Keratinocyte (primary cell): ENCODE results near the gene RASA1. TPM values are rescaled to one million over a fixed set of nuclear protein-coding genes. Genes with fewer than 3 reads are reported as not detected.

Experiments
- DNase-seq: peaks from one replicate; pipeline ENCODE4 v3.0.0-alpha.2; 2011; ENCODE audit warnings: low read depth, missing footprints, low spot score
- FAIRE-seq: peaks from 2 replicates; lab custom pipeline; 2011; peaks lifted over from hg19 to GRCh38; lab: Jason Lieb, UNC
- H2AFZ ChIP-seq: 2 replicates; pipeline ENCODE4 v1.6.0; 2012; ENCODE audit warnings: low read length, control low read depth, inconsistent platforms; ENCODE audit not compliant: control insufficient read depth
- H3K27ac ChIP-seq: 2 replicates; pipeline ENCODE4 v1.5.1; 2011; ENCODE audit warnings: low read length; ENCODE audit not compliant: control insufficient read depth, insufficient read depth
- H3K27me3 ChIP-seq: 3 replicates; pipeline ENCODE4 v1.6.0; 2011; ENCODE audit warnings: low read length; ENCODE audit not compliant: control insufficient read depth, insufficient read depth; ENCODE audit errors: extremely low read depth
- H3K36me3 ChIP-seq, 2 experiments: 2 replicates in 1 of 2; 3 replicates in 1 of 2; pipeline ENCODE4 v1.5.1; 2011; ENCODE audit warnings: low read length in 2 of 2, mild to moderate bottlenecking in 1 of 2; ENCODE audit not compliant: control insufficient read depth in 2 of 2, insufficient read depth in 2 of 2; ENCODE audit errors: extremely low read depth in 1 of 2
- H3K4me1 ChIP-seq: 3 replicates; pipeline ENCODE4 v1.5.1; 2011; ENCODE audit warnings: low read length; ENCODE audit not compliant: control insufficient read depth, insufficient read depth; ENCODE audit errors: extremely low read depth
- H3K4me2 ChIP-seq: 3 replicates; pipeline ENCODE4 v1.6.0; 2011; ENCODE audit warnings: low read depth, low read length; ENCODE audit not compliant: control insufficient read depth, insufficient read depth; ENCODE audit errors: extremely low read depth
- H3K4me3 ChIP-seq, 3 experiments: fragments of 200-600 bp in 1 of 3; sonication (generic) in 1 of 3; 2 replicates in 2 of 3; 3 replicates in 1 of 3; pipeline ENCODE4 v1.5.1; 2011 to 2016; ENCODE audit warnings: low read length in 3 of 3, mild to moderate bottlenecking in 3 of 3, control low read depth in 2 of 3, inconsistent platforms in 1 of 3, low read depth in 1 of 3, mixed read lengths in 1 of 3, mixed run types in 1 of 3, moderate library complexity in 1 of 3; ENCODE audit not compliant: control insufficient read depth in 2 of 3, insufficient read depth in 2 of 3; ENCODE audit errors: extremely low read depth in 1 of 3
- H3K79me2 ChIP-seq: 2 replicates; pipeline ENCODE4 v1.6.0; 2012; ENCODE audit warnings: low read length; ENCODE audit not compliant: control insufficient read depth, insufficient read depth
- H3K9ac ChIP-seq: 3 replicates; pipeline ENCODE4 v1.6.0; 2011; ENCODE audit warnings: low read length; ENCODE audit not compliant: control insufficient read depth, insufficient read depth; ENCODE audit errors: extremely low read depth
- H3K9me1 ChIP-seq: 3 replicates; pipeline ENCODE4 v1.6.0; 2011; ENCODE audit warnings: low read length; ENCODE audit not compliant: control insufficient read depth, insufficient read depth; ENCODE audit errors: extremely low read depth
- H3K9me3 ChIP-seq: 2 replicates; pipeline ENCODE4 v1.5.1; 2012; ENCODE audit warnings: low read depth, low read length; ENCODE audit not compliant: control insufficient read depth
- H4K20me1 ChIP-seq: 3 replicates; pipeline ENCODE4 v1.6.0; 2011; ENCODE audit warnings: low read length; ENCODE audit not compliant: control insufficient read depth, insufficient read depth; ENCODE audit errors: extremely low read depth
- EZH2 ChIP-seq: IDR thresholded peaks from one replicate; pipeline ENCODE4 v1.6.1; 2012; ENCODE audit warnings: inconsistent platforms, mild to moderate bottlenecking, low read length, moderate library complexity
- dilution Hi-C: fragments of 300-500 bp; cut with MboI; formaldehyde crosslinking; loops from one replicate; pipeline ENCODE4 v1.7.0; 2020; ENCODE audit warnings: low sequenced_read_pairs; ENCODE audit not compliant: extremely low pct_ligation_motif_present
- polyA plus RNA-seq, 5 experiments: library from polyadenylated mRNA; depleted of rRNA in 3 of 5; stranded (reverse) in 3 of 5; stranded (forward) in 1 of 5; unstranded in 1 of 5; fragments of >200 nt; gene quantifications; 1 replicate in 1 of 5; 2 replicates in 3 of 5; 3 replicates in 1 of 5; pipeline versions ENCODE4 v1.2.1 to v1.2.3, GENCODE V29; 2011 to 2012; ENCODE audit warnings: missing spikeins in 2 of 5, low read depth in 1 of 5, low replicate concordance in 1 of 5
- TF ChIP-seq, protein P1 (sequence below), 3 experiments: IDR thresholded peaks in 1 of 3; conservative IDR thresholded peaks in 1 of 3; optimal IDR thresholded peaks in 1 of 3; 2 replicates in 2 of 3; 3 replicates in 1 of 3; pipeline versions ENCODE3 to v1.5.1; 2011; ENCODE audit warnings: low read length in 3 of 3, mild to moderate bottlenecking in 3 of 3, moderate library complexity in 2 of 3, control low read depth in 1 of 3, inconsistent platforms in 1 of 3; ENCODE audit not compliant: insufficient read depth in 2 of 3; ENCODE audit errors: extremely low read depth in 1 of 3

RASA1 gene
- polyA plus RNA-seq, 1 donor (not counting 4 experiments of a cell fraction or from before 2014, with no cell fraction given) = 57.9 TPM

GRCh38 chr5:87246061-87246460 lies 21.6 kb upstream of the RASA1 start:
- Histone ChIP-seq H3K4me3 (no peak overlapping the region), H3K36me3 (no peaks in the 10 kb centered on the region), H3K4me1 (no peaks in the 10 kb centered on the region), H3K79me2 (no peaks in the 10 kb centered on the region), H3K27ac (no peak overlapping the region), H2AFZ (no peak overlapping the region), H3K27me3 (no peaks in the 10 kb centered on the region), H3K9ac (no peak overlapping the region), H3K9me1 (no peaks in the 10 kb centered on the region), H3K4me2 (no peak overlapping the region), H4K20me1 (no peaks in the 10 kb centered on the region), H3K9me3 (no peaks in the 10 kb centered on the region)
- DNase-seq (no peak), FAIRE-seq (no peak)
- TF ChIP-seq, protein P1, sequence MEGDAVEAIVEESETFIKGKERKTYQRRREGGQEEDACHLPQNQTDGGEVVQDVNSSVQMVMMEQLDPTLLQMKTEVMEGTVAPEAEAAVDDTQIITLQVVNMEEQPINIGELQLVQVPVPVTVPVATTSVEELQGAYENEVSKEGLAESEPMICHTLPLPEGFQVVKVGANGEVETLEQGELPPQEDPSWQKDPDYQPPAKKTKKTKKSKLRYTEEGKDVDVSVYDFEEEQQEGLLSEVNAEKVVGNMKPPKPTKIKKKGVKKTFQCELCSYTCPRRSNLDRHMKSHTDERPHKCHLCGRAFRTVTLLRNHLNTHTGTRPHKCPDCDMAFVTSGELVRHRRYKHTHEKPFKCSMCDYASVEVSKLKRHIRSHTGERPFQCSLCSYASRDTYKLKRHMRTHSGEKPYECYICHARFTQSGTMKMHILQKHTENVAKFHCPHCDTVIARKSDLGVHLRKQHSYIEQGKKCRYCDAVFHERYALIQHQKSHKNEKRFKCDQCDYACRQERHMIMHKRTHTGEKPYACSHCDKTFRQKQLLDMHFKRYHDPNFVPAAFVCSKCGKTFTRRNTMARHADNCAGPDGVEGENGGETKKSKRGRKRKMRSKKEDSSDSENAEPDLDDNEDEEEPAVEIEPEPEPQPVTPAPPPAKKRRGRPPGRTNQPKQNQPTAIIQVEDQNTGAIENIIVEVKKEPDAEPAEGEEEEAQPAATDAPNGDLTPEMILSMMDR (optimal IDR thresholded peaks at IDR 0.05 in 1 of 3, IDR thresholded peaks at IDR 0.05 in 1 of 3, conservative IDR thresholded peaks at IDR 0.05 in 1 of 3; ENCODE audit: extremely low read depth in 1 of 3, insufficient read depth in 2 of 3, low read length in 3 of 3) = no peak
- no peak for TF ChIP-seq EZH2
- dilution Hi-C loops = no loop called here

DNA sequence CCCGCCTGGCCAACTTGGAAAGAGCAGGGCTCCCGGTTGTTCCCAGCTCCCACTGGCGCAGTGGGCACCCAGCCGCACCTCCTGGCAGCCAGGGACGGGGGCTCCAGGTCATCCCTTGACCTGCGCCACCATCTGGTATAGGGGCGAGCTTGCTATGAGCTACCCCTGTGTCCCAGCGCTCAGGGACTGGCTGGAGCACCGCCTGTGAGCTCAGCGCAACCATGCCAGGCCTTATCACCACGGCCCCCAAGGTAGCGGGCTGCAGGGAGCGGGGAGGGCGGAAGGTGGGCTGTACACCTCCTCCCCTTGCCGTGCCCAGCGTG lies 15.4 kb upstream of the RASA1 start:
- dilution Hi-C loops = no loop called here
- DNase-seq = no peak
- H3K27me3 ChIP-seq = no peaks in the 10 kb centered on the region

More for the DNA sequence above, 15.4 kb upstream of the RASA1 start:
- FAIRE-seq = no peak
- Histone ChIP-seq H4K20me1 (no peaks in the 10 kb centered on the region), H3K27ac (no peak overlapping the region), H3K9me3 (no peaks in the 10 kb centered on the region), H3K4me1 (no peaks in the 10 kb centered on the region), H2AFZ (no peak overlapping the region), H3K9ac (no peak overlapping the region), H3K9me1 (no peaks in the 10 kb centered on the region), H3K36me3 (no peaks in the 10 kb centered on the region), H3K79me2 (no peaks in the 10 kb centered on the region), H3K4me3 (no peak overlapping the region), H3K4me2 (no peak overlapping the region)
- TF ChIP-seq, protein P1 (optimal IDR thresholded peaks at IDR 0.05 in 1 of 3, IDR thresholded peaks at IDR 0.05 in 1 of 3, conservative IDR thresholded peaks at IDR 0.05 in 1 of 3; ENCODE audit: extremely low read depth in 1 of 3, insufficient read depth in 2 of 3, low read length in 3 of 3) = no peak
- TF ChIP-seq EZH2 = no peak
